HCT116 (cell line): ENCODE measurements around the gene BTBD9.

Experiments used
- ATF3 ChIP-seq: IDR thresholded peaks from 2 replicates; pipeline ENCODE4 v1.6.1; 2012
- CEBPB ChIP-seq: IDR thresholded peaks from 2 replicates; pipeline ENCODE4 v1.6.1; 2012; ENCODE audit warnings: low read depth
- CTCF ChIP-seq, 3 experiments: fragments of 200-600 bp in 1 of 3; sonication (generic) in 1 of 3; IDR thresholded peaks in 2 of 3; conservative IDR thresholded peaks in 1 of 3; 2 replicates each; pipeline ENCODE4 v1.5.1; 2012 to 2017; ENCODE audit warnings: low read depth in 2 of 3, low read length in 2 of 3, antibody characterized with exemption in 1 of 3, borderline replicate concordance in 1 of 3, control low read depth in 1 of 3, mild to moderate bottlenecking in 1 of 3, mixed read lengths in 1 of 3, mixed run types in 1 of 3, moderate library complexity in 1 of 3; ENCODE audit not compliant: insufficient read depth in 1 of 3
- EGR1 ChIP-seq: IDR thresholded peaks from 2 replicates; pipeline ENCODE4 v1.6.1; 2012; ENCODE audit warnings: low read depth
- EZH2 ChIP-seq: fragments of 200-600 bp; sonication (generic); IDR thresholded peaks from 2 replicates; pipeline ENCODE4 v1.6.1; 2017; ENCODE audit warnings: antibody characterized with exemption, mixed run types
- EZH2phosphoT487 ChIP-seq: fragments of 200-600 bp; IDR thresholded peaks from 2 replicates; pipeline ENCODE4 v1.6.1; 2018; ENCODE audit warnings: antibody characterized with exemption, borderline replicate concordance
- MAX ChIP-seq: IDR thresholded peaks from 2 replicates; pipeline ENCODE4 v1.6.1; 2012
- POLR2A ChIP-seq: IDR thresholded peaks from 2 replicates; pipeline ENCODE4 v1.7.0; 2011; ENCODE audit warnings: borderline replicate concordance; ENCODE audit not compliant: insufficient read depth, insufficient read length; ENCODE audit errors: extremely low read depth
- POLR2AphosphoS5 ChIP-seq: IDR thresholded peaks from 2 replicates; pipeline ENCODE4 v1.6.1; 2011; ENCODE audit warnings: mild to moderate bottlenecking, low read depth, low read length, moderate library complexity
- RAD21 ChIP-seq: IDR thresholded peaks from 2 replicates; pipeline ENCODE4 v1.6.1; 2012; ENCODE audit warnings: low read depth, mild to moderate bottlenecking
- REST ChIP-seq: IDR thresholded peaks from 2 replicates; pipeline ENCODE4 v1.6.1; 2012; ENCODE audit warnings: low read depth
- SP1 ChIP-seq: IDR thresholded peaks from 2 replicates; pipeline ENCODE4 v1.6.1; 2012; ENCODE audit warnings: low read depth
- SRF ChIP-seq: IDR thresholded peaks from 2 replicates; pipeline ENCODE4 v1.6.1; 2012; ENCODE audit warnings: low read depth
- ZFX ChIP-seq: fragments of 450-650 bp; IDR thresholded peaks from 2 replicates; pipeline ENCODE4 v1.6.1; 2017

GRCh38 chr6:38215651-38216311 is 423.9 kb downstream of the BTBD9 start:
- TF ChIP-seq CTCF (IDR thresholded peaks at IDR 0.05 in 2 of 3, conservative IDR thresholded peaks at IDR 0.05 in 1 of 3; ENCODE audit: borderline replicate concordance in 1 of 3, insufficient read depth in 1 of 3, low read depth in 2 of 3, low read length in 2 of 3) (no peak), POLR2AphosphoS5 (no peak), SRF (no peak), CEBPB (no peak), POLR2A (no peak), EGR1 (no peak), REST (no peak), RAD21 (no peak), EZH2 (no peak), MAX (no peak), ATF3 (no peak), EZH2phosphoT487 (no peak), SP1 (no peak), ZFX (no peak)
